Body of pancreas (tissue), 4 donors: Measurements from ENCODE around the gene C5orf47. TPM values are rescaled to one million over a fixed set of nuclear protein-coding genes. Genes with fewer than 3 reads are reported as not detected.

Source experiments
- ATAC-seq: fragments of 150-250 bp; one replicate; pipeline ENCODE4 v1.9.1; 2016
- DNase-seq, 4 donors: peaks; one replicate each; pipeline ENCODE4 v3.0.0-alpha.2; 2019
- H3K27ac ChIP-seq, 4 donors: fragments of 200-600 bp; sonication (generic); 1 replicate in 3 of 4; 2 replicates in 1 of 4; pipeline versions ENCODE4 v1.5.1 to v1.6.1; 2016 to 2019; ENCODE audit warnings: mild to moderate bottlenecking in 1 of 4, mixed read lengths in 1 of 4, moderate library complexity in 1 of 4
- H3K27me3 ChIP-seq, 2 donors: fragments of 200-600 bp; sonication (generic); one replicate each; pipeline ENCODE4 v1.6.0; 2016; ENCODE audit warnings: mild to moderate bottlenecking in 1 of 2
- H3K36me3 ChIP-seq, 2 donors: fragments of 200-600 bp; sonication (generic); replicated peaks in 1 of 2; 2 replicates each; pipeline ENCODE4 v1.5.1; 2016; ENCODE audit warnings: low read depth in 2 of 2; ENCODE audit not compliant: insufficient read depth in 1 of 2
- H3K4me1 ChIP-seq: fragments of 200-600 bp; sonication (generic); one replicate; pipeline ENCODE4 v1.6.0; 2016
- H3K4me3 ChIP-seq, 2 donors: fragments of 200-600 bp; sonication (generic); 1 replicate in 1 of 2; 2 replicates in 1 of 2; pipeline ENCODE4 v1.5.1; 2016 to 2019
- H3K9me3 ChIP-seq, 3 donors: fragments of 200-600 bp; sonication (generic); 1 replicate in 2 of 3; 2 replicates in 1 of 3; pipeline ENCODE4 v1.5.1; 2016
- CTCF ChIP-seq, 7 experiments: fragments of 450-650 bp in 4 of 7; fragments of 200-600 bp in 3 of 7; sonication (generic) in 3 of 7; IDR thresholded peaks; one replicate each; pipeline ENCODE4 v1.5.1; 2016 to 2019; ENCODE audit warnings: antibody characterized with exemption in 7 of 7
- POLR2A ChIP-seq, 3 donors: fragments of 450-650 bp; IDR thresholded peaks; one replicate each; pipeline ENCODE4 v1.6.1; 2016; ENCODE audit warnings: antibody characterized with exemption in 3 of 3, mild to moderate bottlenecking in 2 of 3
- WGBS, 2 donors: methylation state at CpG; one replicate each; pipeline ENCODE4 v1.1.5; 2017; 5-methylcytosine and 5-hydroxymethylcytosine counted together
- intact Hi-C: fragments of 100-400 bp; cut with DNase I; formaldehyde crosslinking; loops from one replicate; pipeline ENCODE4 v1.15.1; 2023
- total RNA-seq, 2 donors: library from RNA; depleted of rRNA; stranded (reverse); fragments of >200 nt; gene quantifications; one replicate each; pipeline ENCODE4 v1.1.0, GENCODE V29; 2016

Gene C5orf47
- total RNA-seq, 2 donors from 2014 or later, result not detected

GRCh38 chr5:174044466-174045254 is 55.7 kb downstream of the C5orf47 start:
- DNase-seq, result no peak
- WGBS, 2 donors, result 31 to 35% methylated on average over 5 to 6 of the region's 6 CpGs
- Histone ChIP-seq H3K27ac (no peak overlapping the region), H3K4me3 (no peak overlapping the region), H3K27me3 (no peaks in the 10 kb centered on the region), H3K36me3 (no peaks in the 10 kb centered on the region), H3K4me1 (no peaks in the 10 kb centered on the region), H3K9me3 (no peaks in the 10 kb centered on the region)
- ATAC-seq, result no peak
- intact Hi-C loops, result loop anchor here (2.0 kb wide), 1 partner anchor 270 kb away; no protein-coding TSS in a partner anchor
- TF ChIP-seq POLR2A (IDR thresholded peaks at IDR 0.05) (no peak), CTCF (IDR thresholded peaks at IDR 0.05) (no peak)

- DNase-seq (peak; percentile 84 to 93 (median 92)), ATAC-seq (peak; percentile 97)
- Histone ChIP-seq H3K4me3 (no peak within 1 kb of the TSS), H3K9me3 (no peaks in the 10 kb centered on the region), H3K4me1 (no peaks in the 10 kb centered on the region), H3K36me3 (no peaks in the 10 kb centered on the region), H3K27me3 (no peaks in the 10 kb centered on the region), H3K27ac (no peak within 1 kb of the TSS)
- no peak for TF ChIP-seq POLR2A (IDR thresholded peaks at IDR 0.05)
- peak; percentile 49 to 96 (median 90) for TF ChIP-seq CTCF (IDR thresholded peaks at IDR 0.05)
- intact Hi-C loops, result loop anchor here (2.0 kb wide), 1 partner anchor 269 kb away; no protein-coding TSS in a partner anchor
- WGBS, 2 donors, result 1 to 6% methylated on average over 15 to 17 of the region's 17 CpGs
Observed at GRCh38 chr5:174045470-174046025, 56.6 kb downstream of the C5orf47 start, which contains the start of gene NSG2. TSS of gene NSG2 (plus strand) at chr5:174045706. CDS start at chr5:174046756, 1,050 bp downstream.

GRCh38 chr5:174046558-174046957 is 57.6 kb downstream of the C5orf47 start:
- intact Hi-C loops, result no loop called here
- 59 to 69% methylated on average over 5 of the region's 5 CpGs for WGBS, 2 donors

GRCh38 chr5:174047472-174048099 is 58.6 kb downstream of the C5orf47 start:
- ATAC-seq (no peak), DNase-seq (no peak)
- Histone ChIP-seq H3K27ac (no peak overlapping the region), H3K9me3 (no peaks in the 10 kb centered on the region), H3K27me3 (no peaks in the 10 kb centered on the region), H3K4me1 (no peaks in the 10 kb centered on the region), H3K4me3 (no peak overlapping the region), H3K36me3 (no peaks in the 10 kb centered on the region)
- no peak for TF ChIP-seq POLR2A (IDR thresholded peaks at IDR 0.05)
- no peak for TF ChIP-seq CTCF (IDR thresholded peaks at IDR 0.05)
- intact Hi-C loops, result no loop called here
- 57 to 65% methylated on average over 4 of the region's 4 CpGs for WGBS, 2 donors

More at GRCh38 chr5:174046558-174046957, 57.6 kb downstream of the C5orf47 start:
- Histone ChIP-seq H3K27ac (no peak overlapping the region), H3K9me3 (no peaks in the 10 kb centered on the region), H3K27me3 (no peaks in the 10 kb centered on the region), H3K4me1 (no peaks in the 10 kb centered on the region), H3K36me3 (no peaks in the 10 kb centered on the region), H3K4me3 (no peak overlapping the region)
- TF ChIP-seq POLR2A (IDR thresholded peaks at IDR 0.05), result no peak
- no peak for TF ChIP-seq CTCF (IDR thresholded peaks at IDR 0.05)
- ATAC-seq (no peak), DNase-seq (no peak)
